ENCODE data around the gene GRM4.

Gene GRM4

GRCh38 chr6:34115403-34115795 is 30.5 kb downstream of the GRM4 start:
- DNase-seq (ENCODE audit: low read depth) = no peak

DNA sequence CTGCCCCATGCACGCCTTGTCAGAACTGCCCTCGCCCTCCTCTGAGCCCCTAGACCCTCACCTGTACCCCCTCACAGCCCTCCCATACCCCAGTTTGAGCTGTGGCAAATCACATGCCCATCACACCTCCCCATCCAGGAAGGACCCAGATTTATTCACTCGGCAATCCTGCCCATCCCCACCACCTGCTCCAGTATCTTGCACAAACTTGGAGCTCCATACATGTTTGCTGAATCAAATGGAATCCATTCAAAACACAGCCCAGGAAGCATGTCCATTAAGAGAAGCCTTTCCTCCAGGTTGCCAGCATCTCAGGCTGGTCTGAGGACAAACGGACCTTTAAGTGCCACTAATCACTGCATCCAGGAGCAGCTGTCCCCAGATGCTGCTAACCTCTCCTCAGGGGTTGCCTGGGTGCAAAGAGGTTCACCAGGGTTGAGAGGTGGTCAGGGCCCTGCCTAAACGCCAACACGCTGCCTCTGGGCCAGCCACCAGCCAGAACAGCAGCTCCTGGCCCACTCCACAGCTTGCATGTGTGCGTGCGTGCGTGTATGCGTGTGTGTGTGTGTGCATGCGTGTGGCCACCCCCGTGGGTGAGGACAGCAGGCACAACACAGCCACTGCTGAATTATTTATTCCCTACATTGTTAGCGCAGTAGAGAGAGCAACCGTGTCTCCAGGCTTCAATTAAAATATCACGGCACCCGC is 31.0 kb downstream of the GRM4 start:
- DNase-seq (ENCODE audit: low read depth) = no peak
- H3K4me3 ChIP-seq (ENCODE audit: low read depth, low read length) = no peak overlapping the region

More at GRCh38 chr6:34115403-34115795, 30.5 kb downstream of the GRM4 start:
- H3K4me3 ChIP-seq (ENCODE audit: low read depth, low read length) = no peak overlapping the region

DNA sequence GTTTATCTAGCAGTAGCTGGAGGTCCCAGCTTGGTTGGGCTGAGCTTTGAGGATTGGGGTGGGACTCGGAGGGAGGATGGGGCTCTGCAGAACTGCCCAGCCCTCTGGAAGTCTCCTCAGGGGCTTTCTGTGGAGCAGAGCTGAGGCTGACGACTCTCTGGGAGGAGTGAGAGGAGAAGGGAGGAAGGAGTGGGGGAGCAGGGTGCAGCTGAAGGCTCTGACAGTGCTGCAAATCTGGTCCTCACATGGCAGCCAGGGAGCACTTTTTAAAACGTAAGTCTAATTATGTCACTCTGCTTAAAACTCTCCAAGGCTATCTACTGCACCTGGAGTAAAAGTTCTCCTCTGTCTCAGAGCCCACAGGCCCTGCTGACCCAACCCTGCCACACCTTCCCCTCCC is 32.4 kb downstream of the GRM4 start:
- DNase-seq (ENCODE audit: low read depth) = no peak
- no peak overlapping the region for H3K4me3 ChIP-seq (ENCODE audit: low read depth, low read length)

DNA sequence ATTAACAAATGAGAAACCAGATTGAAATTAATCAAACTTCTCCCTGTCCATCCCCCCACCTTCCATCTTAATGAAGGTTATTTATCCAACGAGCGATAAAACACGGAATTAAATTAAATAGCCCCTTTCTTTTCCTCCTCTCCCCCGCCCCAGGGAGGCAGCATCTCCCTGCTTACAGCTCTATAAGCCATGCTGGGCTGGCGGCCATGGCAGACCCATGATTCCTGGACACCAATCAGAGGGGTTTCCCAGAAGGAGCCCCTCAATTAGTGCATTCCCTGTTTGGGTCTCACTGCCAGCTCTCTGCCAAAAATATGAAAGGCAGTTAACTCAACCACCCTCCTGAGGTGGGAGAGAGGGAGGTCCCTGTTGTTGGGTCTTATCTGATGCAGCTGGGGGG is 33.8 kb downstream of the GRM4 start:
- DNase-seq (ENCODE audit: low read depth) = no peak
- no peak overlapping the region for H3K4me3 ChIP-seq (ENCODE audit: low read depth, low read length)

DNA sequence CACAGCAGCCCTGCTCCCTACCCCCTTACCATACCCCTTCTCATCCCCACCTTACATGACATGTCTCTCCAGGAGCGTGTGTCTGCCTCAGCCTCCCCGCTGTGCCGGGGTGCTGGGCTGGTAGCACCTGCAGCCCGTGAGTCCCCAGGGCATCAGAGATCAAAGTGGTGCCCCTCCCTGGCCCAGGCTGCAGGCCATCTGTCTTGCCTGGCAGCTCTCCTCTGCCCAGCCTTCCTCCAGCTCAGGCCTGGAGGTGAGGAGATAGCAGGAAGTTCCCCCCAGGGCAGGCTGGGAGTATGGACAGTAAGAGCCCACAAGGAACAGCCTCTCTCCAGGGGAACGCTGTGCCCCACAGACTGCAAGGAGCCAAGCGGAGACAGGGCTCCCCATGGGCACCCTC is 35.3 kb downstream of the GRM4 start:
- H3K4me3 ChIP-seq (ENCODE audit: low read depth, low read length) = no peak overlapping the region
- DNase-seq (ENCODE audit: low read depth) = no peak

GRCh38 chr6:34108176-34108575 is 37.7 kb downstream of the GRM4 start:
- H3K4me3 ChIP-seq (ENCODE audit: low read depth, low read length) = no peak overlapping the region
- no peak for DNase-seq (ENCODE audit: low read depth)

GRCh38 chr6:34106900-34107299 is 39.0 kb downstream of the GRM4 start:
- no peak overlapping the region for H3K4me3 ChIP-seq (ENCODE audit: low read depth, low read length)
- DNase-seq (ENCODE audit: low read depth) = no peak

- H3K4me3 ChIP-seq (ENCODE audit: low read depth, low read length) = no peak overlapping the region
- no peak for DNase-seq (ENCODE audit: low read depth)
Measured at GRCh38 chr6:34106421-34106820, 39.5 kb downstream of the GRM4 start.

GRCh38 chr6:34104628-34105027 is 41.3 kb downstream of the GRM4 start:
- no peak for DNase-seq (ENCODE audit: low read depth)
- no peak overlapping the region for H3K4me3 ChIP-seq (ENCODE audit: low read depth, low read length)

DNA sequence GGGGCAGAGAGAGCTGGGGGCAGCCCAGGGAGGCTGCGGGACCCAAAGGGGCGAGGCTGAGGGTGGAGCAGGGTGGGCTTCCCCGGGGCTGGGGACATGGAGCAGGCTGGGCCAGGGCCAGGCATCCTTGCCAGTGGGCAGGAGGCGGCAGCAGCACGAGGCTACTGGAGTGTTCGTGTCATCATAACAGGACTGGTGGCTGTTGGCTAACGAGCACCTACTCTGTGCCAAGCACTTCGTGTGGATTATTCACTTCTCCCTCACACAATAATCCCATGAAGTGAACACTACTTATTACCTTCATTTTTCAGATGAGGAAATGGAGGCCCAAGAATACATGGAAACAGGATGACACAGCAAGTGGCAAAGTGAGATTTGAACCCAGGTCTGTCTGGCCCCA is 41.7 kb downstream of the GRM4 start:
- no peak overlapping the region for H3K4me3 ChIP-seq (ENCODE audit: low read depth, low read length)
- DNase-seq (ENCODE audit: low read depth) = no peak

DNA sequence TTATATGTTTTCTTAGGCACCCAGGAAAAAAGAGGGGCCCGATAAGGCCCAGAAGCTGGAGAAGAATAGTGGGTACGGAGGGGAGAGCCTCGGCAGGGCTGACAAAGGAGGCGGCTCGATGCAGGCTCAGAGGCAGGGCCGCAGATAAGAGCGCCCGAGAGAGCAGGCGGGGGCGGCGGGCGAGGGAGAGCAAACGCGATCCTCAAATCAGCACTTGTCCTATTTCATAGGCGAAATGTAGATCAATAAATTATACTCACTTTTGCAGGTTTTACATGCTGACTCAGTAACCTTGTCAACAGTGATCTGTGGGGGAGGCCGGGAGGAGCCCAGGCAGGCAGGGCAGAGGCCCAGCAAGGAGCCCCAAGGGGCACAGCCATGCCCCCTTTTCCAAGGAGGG is 42.6 kb downstream of the GRM4 start:
- no peak overlapping the region for H3K4me3 ChIP-seq (ENCODE audit: low read depth, low read length)
- no peak for DNase-seq (ENCODE audit: low read depth)

GRCh38 chr6:34102696-34103095 is 43.2 kb downstream of the GRM4 start:
- no peak for DNase-seq (ENCODE audit: low read depth)
- H3K4me3 ChIP-seq (ENCODE audit: low read depth, low read length) = no peak overlapping the region

DNA sequence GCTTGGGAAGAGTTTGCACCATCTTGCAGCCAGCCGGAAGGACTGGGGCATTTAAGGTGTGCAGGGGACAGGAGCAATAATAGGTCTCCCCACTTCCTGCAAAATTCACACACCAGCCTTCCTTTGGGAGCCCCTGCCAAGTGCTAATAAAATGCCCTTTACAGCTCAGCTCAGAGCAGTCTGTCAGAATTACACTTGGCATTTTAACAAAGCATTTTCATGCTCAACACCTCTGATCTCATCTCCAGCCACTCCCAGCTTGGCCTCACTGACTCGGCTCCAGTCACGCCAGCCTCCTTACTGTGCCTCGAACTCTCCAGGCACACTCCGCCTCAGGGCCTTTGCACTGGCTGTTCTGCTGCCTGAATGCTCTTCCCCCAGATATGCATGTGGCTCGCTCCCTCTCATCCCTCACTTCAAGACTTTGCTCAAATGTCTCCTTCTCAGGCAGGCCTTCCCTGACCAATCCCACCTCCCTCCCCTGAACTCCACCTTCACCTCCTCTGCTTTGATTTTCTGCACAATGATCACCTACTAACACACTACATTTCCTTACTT is 43.7 kb downstream of the GRM4 start:
- no peak overlapping the region for H3K4me3 ChIP-seq (ENCODE audit: low read depth, low read length)
- no peak for DNase-seq (ENCODE audit: low read depth)

GRCh38 chr6:34100788-34101187 is 45.1 kb downstream of the GRM4 start:
- H3K4me3 ChIP-seq (ENCODE audit: low read depth, low read length) = no peak overlapping the region
- no peak for DNase-seq (ENCODE audit: low read depth)

- no peak for DNase-seq (ENCODE audit: low read depth)
- no peak overlapping the region for H3K4me3 ChIP-seq (ENCODE audit: low read depth, low read length)
Measured at GRCh38 chr6:34099878-34100277, 46.0 kb downstream of the GRM4 start.

DNA sequence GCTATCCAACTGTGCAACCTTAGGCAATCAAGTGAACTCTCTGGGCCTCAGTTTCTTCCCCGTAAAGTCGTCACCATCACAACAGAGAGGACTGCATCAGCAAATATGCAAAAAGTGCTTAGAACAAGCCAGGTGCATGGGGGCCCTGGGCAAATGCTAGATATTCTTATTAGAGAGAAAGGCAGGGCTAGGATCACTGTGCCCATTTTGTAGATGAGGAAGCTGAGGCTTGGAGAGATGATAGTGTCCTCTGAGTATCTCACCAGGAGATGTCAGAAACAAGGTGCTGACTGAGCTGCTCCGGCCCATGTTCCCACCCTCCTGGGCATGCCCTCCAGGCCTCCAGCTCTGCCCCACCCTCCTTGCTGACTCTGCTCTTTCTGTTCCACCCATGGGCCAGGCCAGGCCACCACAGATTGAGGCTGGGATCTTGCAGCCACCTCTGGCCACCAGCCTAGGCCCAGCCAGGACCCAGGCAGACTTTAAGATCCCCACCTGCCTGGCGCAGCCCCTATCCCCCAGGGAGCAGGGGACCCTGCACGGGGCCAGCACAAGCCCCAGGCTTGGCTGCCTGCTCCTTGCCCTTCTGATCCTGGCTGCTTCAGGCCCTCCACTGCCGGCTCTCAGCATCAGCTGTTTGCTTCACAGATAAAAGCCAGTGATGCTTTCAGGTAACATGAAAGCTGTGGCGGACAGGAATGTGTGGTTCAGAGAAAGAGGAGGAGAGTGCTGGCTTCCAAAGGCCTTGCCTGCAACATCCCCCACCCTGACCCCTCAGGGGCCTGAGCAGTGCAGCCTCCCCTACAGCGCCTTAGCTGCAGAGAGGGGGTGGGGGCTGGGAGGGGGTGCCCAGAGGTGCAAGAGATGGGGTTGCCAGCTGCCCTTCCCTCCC is 47.6 kb downstream of the GRM4 start:
- H3K4me3 ChIP-seq (ENCODE audit: low read depth, low read length) = no peak overlapping the region
- DNase-seq (ENCODE audit: low read depth) = no peak

DNA sequence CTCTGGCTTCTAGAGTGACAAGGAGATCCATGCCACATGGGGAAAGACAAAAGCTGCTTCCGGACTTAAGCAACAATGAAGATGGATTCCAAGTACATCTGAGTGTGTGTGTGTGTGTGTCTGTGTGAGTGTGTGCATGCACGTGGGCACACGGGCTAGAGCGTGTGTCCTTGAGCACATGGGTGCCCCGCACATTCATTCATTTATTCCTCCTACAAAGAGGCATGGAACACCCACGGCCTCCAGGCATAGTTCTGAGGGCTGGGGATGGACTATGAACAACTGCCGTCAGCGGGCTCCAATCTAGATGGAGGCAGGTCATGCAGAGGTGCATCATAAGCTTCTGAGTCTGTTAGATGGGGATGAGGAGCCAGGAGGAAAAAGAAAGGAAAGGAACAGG is 49.1 kb downstream of the GRM4 start:
- H3K4me3 ChIP-seq (ENCODE audit: low read depth, low read length) = no peak overlapping the region
- DNase-seq (ENCODE audit: low read depth) = no peak

DNA sequence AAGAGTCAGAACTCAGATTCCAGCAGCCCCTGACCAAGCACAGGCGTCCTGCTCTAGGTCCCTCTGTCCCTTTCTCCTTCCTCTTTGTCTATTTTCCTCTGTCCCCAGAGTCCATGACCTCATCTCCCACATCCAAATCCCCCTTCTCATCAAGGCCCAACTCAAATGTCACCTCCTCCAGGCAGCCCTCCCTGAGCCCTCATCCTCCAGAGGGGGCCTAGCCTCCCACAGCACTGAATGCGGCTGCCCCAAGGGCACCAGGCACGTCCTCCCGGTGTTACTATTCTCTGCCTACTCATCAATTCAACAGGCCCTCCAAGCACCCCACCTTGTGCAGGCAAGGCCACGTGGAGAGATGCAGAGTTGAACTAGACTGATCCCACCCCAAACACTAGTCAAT is 49.7 kb downstream of the GRM4 start:
- no peak overlapping the region for H3K4me3 ChIP-seq (ENCODE audit: low read depth, low read length)
- no peak for DNase-seq (ENCODE audit: low read depth)

DNA sequence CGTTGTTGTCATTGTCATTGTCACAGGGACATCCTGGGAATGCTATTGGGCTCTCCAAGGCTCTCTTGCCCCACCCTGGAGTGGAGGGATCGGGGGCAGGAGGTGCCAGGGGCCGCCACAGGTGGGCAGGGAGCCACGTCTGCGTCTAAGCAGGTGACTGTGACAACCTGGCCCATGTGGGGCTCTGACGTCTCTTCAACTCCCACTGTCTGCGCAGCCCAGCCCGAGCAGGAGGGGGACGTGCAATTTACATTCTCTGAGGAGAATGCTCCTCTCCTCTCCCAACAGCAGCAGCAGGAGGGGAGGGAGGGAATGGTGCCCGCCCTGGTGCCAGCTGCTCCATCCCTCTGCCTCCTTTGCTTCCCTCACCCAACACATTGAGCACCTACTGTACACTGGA is 50.1 kb downstream of the GRM4 start:
- H3K4me3 ChIP-seq (ENCODE audit: low read depth, low read length) = no peak overlapping the region
- DNase-seq (ENCODE audit: low read depth) = no peak

- DNase-seq (ENCODE audit: low read depth) = no peak
- no peak overlapping the region for H3K4me3 ChIP-seq (ENCODE audit: low read depth, low read length)
Measured at GRCh38 chr6:34095136-34095505, 50.8 kb downstream of the GRM4 start.
